GM19397 (cell line): ENCODE results near the gene UEVLD.

ENCODE experiments used
- ATAC-seq: cut with Tn5 transposase; IDR thresholded peaks from one replicate; pipeline ENCODE4 v1.9.1; 2021; ENCODE audit warnings: mild to moderate bottlenecking, moderate library complexity; ENCODE audit not compliant: unreplicated experiment

Gene UEVLD

DNA sequence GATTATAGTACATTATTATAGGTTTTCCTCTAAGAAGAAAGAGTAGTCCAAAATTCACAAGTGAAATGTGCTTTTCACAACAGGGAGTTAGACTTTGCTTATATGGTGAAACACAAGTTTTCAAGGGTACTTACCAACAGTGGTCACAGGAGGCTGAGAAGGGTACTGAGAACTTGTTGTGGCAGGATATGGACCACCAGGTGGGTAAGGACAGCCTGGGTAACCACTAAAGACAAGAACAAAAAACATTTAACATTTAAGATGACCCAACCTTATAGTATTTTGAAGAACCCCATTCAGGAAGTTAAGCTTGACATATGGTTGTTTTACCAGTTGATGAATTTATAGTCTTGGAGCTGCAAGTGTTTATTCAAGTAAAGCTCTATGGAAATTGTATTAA is 86.2 kb downstream of the UEVLD start:
- ATAC-seq, result no peak

GRCh38 chr11:18501629-18502028 is 86.9 kb downstream of the UEVLD start:
- ATAC-seq, result no peak

- no peak for ATAC-seq
Measured at GRCh38 chr11:18498039-18498438, 90.5 kb downstream of the UEVLD start.

- ATAC-seq, result no peak
Measured at GRCh38 chr11:18495703-18496102, 92.8 kb downstream of the UEVLD start.

GRCh38 chr11:18495271-18495670 is 93.3 kb downstream of the UEVLD start:
- no peak for ATAC-seq

DNA sequence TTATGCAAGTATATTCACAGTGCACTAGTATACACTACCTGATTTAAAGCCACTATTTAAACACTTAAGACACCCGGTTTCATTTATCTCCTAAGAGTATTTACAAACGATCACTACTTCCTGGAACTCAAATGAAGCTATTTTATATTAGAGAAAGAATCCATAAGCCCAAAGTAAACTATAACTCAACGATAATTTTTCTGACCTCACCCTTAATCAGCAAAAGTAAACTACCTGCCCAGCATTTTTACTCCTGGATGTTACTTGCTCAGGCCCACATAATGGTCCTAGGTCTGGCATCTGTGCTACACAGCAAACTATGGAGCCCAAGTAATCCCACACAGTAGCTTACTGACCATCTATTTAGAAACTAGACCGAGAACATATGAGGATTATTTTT is 95.2 kb downstream of the UEVLD start:
- ATAC-seq, result no peak

DNA sequence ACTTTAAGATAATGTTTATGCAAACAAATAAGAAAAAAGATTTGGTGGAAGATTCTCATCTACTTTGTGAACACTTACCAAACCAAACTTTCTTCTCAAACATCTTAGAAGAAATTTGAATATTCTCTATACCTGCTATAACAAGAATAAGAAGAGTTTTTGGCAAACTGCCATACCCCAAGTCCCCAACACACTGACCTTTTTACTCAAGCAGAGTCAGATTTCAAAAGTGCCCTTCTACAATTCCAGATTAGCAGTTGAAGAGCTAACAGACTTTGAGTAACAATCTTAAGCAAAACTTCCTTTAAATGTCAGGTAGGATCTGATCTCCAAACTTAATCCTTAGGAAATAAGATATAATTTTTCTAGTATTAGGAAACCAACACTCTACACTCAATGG is 95.6 kb downstream of the UEVLD start:
- ATAC-seq, result no peak

GRCh38 chr11:18491924-18492323 is 96.6 kb downstream of the UEVLD start:
- ATAC-seq, result no peak

DNA sequence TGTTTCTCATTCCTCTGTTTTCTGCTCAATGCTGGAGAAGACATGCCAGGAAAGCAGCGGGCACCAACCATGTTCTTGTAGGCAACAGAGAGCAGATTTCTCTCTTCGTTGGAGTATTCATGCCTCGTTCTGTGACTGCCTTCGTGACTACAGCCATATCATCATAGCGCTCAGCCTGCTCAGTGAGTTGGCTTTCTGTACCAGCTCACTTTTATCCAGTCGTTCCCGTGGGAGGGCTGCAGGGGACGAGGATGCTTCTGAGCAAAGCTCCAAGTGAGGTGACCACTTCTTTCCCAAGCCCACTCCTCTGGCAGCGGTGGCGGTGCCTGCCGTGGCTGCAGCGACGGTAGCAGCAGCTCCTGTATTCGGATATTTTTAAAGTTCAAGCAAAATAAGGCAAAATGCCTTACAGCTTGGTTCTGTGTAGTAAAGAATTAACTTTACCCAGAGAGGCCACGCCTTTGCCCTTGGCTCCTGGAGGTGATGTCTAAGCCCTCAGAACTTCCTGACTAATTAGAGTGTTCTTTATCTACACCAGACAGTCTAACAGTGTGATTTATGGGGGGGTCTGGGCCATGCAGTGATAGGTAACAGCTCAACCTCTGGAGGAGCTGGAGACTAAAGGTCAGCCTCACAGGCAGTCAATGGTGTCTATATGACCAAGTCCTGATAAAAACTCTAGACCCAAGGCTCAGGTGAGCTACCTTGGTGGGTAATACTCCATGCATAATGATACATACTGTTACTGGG is 97.6 kb downstream of the UEVLD start:
- no peak for ATAC-seq

DNA sequence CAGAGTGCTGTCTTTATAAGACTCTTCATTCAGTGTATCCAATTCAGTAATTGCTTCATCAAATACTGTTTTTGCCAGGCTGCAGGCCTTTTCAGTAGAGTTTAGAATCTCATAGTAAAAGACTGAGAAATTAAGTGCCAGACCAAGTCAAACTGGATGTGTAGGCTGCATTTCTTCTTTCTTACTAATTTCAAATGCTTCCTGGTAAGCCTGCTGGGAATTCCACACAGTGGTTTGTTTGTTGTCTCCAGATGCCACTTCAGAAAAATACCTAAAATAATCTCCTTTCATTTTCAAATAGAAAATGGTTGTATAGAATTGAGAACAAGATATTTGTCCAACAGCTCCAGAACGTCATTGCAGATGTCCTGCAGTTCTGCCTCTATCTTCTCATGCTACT is 98.2 kb downstream of the UEVLD start:
- no peak for ATAC-seq

DNA sequence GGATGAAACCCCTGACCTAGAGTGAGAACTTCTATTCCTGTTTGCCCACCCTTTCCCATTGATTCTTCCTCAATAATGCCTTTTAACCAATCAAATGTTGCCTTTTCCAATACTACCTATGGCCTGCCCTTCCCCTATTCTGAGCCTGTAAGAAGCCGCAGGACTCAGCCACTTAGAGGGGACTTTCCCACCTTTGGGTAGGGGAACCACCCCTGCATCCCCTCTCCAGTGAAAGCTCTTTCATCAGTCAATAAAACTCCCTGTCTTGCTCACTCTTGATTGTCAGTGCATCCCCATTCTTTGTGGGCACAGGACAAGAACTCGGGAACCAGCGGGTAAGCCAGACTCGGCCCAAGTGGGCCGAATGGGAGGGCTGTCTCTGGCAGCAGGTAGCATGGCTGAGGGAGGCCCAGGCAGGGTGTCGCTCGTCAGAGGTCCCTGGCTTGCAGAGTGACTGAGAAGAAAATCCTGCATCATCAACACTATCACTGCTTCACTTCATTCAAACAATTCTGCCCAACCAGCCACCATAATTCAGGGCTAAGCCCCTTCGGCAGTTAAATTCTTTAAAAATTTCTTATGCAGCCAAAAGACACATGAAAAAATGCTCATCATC is 102.5 kb downstream of the UEVLD start:
- ATAC-seq, result no peak
